AG09319 (cell line): Measurements from ENCODE around the gene COPS4.

Experiments used
- DNase-seq: peaks from one replicate; pipeline ENCODE4 v3.0.0-alpha.2; 2010; ENCODE audit warnings: low read depth; ENCODE audit errors: extremely low read depth
- CTCF ChIP-seq: IDR thresholded peaks from 2 replicates; pipeline ENCODE4 v1.5.1; 2011; ENCODE audit warnings: low read depth, mild to moderate bottlenecking, inconsistent platforms, low read length, moderate library complexity

The COPS4 gene

DNA sequence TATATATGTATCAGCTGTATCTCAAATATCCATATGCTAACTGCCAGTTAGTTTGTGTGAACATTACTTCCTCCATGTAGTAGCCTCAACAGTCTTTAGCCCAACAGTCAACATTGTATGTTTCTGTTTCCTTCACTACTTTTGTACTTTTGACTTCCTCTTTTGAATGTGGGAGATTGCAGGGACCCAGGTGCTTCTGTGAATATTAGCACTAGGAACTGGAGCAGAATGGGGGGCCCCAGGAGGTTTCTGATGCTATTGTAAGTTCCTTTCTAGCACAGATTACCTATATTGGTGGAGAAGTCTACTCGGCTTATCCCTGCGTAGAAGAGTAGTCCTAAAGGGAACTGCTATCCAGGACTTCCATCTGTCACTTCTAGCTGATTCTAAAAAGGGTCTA, 77.2 kb downstream of the COPS4 start:
- TF ChIP-seq CTCF = no peak
- no peak for DNase-seq

DNA sequence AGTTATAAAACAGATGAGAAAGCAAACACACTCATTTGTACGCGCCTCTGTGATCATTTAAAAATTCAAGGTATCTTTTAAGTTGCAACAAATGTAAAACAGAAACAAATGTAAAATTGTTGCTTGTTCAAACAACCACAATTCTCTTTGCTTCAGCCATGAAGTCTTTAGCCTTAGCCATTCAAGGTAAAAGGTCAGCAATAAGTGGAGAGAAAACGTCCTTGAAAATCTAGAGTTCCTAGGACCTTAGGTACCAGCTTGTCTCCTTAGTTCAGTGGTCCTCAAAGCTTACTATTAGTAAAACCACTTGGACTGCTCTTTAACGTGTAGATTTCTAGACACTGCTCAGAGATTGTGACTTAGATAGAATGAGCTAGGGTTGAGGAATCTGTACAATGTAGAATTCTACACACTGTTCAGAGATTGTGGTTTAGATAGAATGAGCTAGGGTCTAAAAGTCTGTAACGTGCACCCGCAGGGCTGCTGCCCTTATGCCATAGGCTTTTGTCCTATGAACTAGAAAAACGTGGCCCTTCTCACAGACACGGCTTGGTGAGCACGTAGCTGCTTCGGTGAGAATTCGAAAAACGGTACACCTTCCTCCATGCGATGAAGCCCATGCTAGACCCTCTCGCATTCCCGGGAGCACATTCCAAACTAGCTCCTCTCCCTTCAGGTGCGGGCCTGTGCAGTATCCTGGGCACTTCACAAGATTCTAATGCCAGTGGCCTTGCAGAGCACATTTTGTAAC, 77.9 kb downstream of the COPS4 start:
- TF ChIP-seq CTCF = no peak
- DNase-seq = no peak

- no peak for DNase-seq
- no peak for TF ChIP-seq CTCF
These were observed 78.4 kb downstream of the COPS4 start for GRCh38 chr4:83113429-83113786.

- DNase-seq = no peak
- no peak for TF ChIP-seq CTCF
These were observed 79.6 kb downstream of the COPS4 start, which contains the start of gene PLAC8 for GRCh38 chr4:83114576-83114975. PLAC8 (minus strand) TSS chr4:83114729; CDS start chr4:83107921, 6,808 bp downstream.

DNA sequence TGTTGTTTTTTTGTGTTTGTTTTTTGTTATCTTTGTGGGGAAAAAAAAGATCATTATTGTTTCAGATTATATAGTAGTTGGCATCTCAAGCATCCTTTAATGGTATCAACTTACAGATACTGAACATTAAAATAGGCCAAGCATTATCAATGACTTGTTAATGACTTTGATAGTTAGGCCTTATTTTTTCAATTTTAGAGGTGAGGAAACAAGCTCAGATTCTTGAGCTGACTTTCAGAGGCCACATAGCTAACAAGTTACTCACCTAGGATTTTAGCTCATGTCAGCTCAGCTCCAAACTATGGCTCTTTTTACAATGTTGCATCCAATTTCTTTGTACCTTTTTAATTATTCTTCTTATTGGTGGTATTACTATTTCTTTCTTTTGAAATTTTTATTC, 80.0 kb downstream of the COPS4 start:
- DNase-seq = no peak

GRCh38 chr4:83115656-83116285, 80.8 kb downstream of the COPS4 start:
- DNase-seq = no peak

More for the DNA sequence above, 80.0 kb downstream of the COPS4 start:
- no peak for TF ChIP-seq CTCF

More at GRCh38 chr4:83115656-83116285, 80.8 kb downstream of the COPS4 start:
- no peak for TF ChIP-seq CTCF
